SW 1271 (cell line): Measurements from ENCODE around the gene FARS2.

ENCODE experiments used
- DNase-seq, 2 experiments: peaks; one replicate each; lab custom pipeline; 2025; lab: John Stamatoyannopoulos, UW

FARS2 gene

GRCh38 chr6:5762561-5762968 is 501.3 kb downstream of the FARS2 start:
- no peak for DNase-seq

- DNase-seq: no peak
Observed at GRCh38 chr6:5763407-5763806, 502.1 kb downstream of the FARS2 start.

- DNase-seq: no peak
Observed at GRCh38 chr6:5763871-5764270, 502.6 kb downstream of the FARS2 start.

DNA sequence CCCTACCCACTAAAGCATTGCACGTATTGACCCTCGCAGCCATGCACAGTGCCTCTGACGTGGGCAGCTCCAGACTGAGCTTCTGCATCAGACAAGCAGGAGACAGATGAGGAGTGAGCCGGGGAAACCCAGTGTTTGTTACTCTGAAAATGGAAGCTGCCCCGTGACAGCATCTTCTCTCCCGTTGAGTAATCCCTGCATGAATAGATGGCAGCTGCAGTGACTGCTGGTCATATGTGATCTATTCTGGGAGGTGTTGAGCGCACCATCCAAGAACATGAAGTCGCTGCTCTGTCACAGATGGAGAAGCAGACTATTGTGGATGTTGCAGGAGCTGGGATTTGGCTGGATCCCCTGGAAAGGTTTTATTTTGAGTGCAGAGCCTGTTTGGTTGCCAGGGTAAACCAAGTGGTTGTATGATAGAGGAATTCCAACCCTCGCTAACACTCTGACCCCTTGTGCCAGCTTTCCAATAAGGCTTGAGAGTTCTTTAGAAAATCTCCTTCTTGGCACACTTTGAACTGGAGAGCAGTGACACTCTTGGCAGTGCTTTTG is 503.2 kb downstream of the FARS2 start:
- no peak for DNase-seq

- DNase-seq: no peak
Observed at GRCh38 chr6:5765141-5765760, 503.9 kb downstream of the FARS2 start.

DNA sequence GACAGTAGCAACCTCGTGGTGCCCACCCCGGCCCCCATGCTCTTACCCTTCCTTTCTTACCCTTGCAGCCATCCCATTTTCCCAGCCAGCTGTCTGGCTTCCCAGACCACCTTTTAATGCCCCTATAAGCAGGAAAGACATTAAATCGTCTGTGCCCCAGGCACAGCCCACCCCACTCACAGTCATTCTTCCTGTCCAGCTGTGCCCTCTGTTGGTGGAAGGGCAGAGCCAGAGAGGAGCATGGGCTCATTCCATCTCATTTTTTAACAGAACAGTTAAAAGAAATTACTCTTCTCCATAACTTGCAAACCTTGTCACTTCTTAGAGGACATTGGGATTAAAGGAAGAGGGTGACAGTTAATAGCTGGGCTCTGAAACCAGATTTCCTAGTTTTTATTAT is 504.9 kb downstream of the FARS2 start:
- no peak for DNase-seq

DNA sequence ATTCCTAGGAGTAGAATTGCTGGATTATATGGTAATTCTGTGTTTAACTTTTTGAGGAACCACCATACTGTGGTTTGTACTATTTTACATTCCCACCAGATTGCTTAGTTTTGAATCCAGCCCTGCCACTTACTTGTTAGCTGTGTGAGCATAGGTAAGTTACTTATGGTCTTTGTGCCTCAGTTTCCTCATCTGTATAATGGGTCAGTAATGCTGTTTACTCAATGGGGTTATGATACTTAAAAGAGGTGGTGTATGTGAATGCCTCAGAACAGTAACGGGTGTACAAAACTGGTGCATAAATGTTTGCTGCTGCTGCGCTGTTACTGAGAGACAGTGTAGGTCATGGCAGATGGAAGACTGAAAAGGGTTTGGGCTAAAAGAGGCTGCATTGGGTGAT is 506.2 kb downstream of the FARS2 start:
- no peak for DNase-seq

- no peak for DNase-seq
Observed at GRCh38 chr6:5771211-5771610, 509.9 kb downstream of the FARS2 start.

DNA sequence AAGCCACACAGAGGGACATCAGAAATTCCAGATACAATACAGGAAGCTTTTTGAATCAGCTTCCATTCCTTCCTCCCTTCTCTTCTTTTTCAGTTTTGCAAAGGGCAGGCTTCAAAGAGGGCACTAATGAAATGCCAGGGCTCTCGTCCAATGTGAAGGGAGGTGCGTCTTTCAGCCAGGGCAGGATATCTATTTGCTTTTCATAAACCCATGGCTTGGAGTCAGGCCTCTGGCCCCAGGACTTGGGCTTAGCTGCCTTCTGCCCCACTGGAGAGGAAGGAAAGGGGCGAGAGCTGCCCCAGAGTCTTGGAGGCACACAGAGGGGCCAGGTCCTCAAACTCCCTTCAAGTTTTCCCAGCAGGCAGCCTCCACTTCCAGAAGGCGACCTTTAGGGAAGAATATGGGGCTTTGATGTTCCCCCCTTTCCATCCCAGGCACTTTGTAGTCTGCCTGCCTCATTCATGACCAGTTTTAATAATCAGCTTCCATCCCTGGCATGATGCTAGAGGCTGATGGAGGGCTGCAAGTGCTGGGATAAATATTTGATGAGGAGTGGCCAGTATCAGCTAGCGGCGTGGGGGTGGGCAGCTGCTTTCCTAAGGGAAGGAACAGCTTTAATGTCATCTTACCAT is 510.6 kb downstream of the FARS2 start:
- DNase-seq: no peak

GRCh38 chr6:5772408-5773120 is 511.3 kb downstream of the FARS2 start:
- no peak for DNase-seq

DNA sequence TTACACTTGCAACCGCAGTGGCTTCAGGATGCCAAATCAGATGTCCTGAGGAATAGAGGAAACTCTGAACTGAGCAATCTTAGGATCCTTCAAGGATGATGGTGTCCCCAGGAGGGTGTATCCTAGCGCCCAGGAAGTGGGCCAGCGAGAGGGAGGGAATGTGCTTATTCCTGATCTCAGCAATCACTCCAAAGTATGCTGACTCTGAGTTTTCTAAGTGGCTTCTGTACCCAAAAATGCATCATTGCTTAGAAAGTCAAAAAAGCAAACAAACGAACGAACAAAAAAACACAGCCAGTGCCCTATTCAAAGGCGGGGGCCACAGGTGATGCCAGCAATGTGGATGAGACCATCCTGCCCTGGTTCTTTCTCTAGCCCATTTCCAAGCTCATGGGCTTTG is 514.8 kb downstream of the FARS2 start:
- DNase-seq: no peak

- DNase-seq: no peak
Observed at GRCh38 chr6:5776706-5777390, 515.5 kb downstream of the FARS2 start.

- no peak for DNase-seq
Observed at GRCh38 chr6:5778317-5778857, 517.1 kb downstream of the FARS2 start.

DNA sequence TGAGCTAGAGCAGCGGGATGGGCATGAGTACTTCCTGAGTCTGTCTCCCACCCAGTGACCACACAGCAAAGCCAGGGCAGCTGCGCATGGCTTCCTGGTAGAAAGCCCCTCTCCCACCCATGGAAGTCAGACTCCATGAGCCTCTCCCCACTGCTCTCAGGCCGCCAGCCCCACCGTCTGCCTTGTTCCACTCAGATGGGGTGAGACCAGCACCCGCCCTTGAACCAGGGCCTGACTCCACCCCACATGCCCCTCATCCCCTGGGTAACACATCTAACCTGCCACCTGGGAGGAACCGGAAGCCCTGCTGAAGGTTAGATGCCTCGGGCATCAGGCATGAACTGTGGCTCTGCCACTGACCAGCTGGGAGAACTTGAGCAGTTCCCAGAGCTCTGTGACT is 517.6 kb downstream of the FARS2 start:
- no peak for DNase-seq

GRCh38 chr6:5781019-5781418 is 519.7 kb downstream of the FARS2 start:
- DNase-seq: no peak

- no peak for DNase-seq
Observed at GRCh38 chr6:5781966-5782556, 520.7 kb downstream of the FARS2 start.

DNA sequence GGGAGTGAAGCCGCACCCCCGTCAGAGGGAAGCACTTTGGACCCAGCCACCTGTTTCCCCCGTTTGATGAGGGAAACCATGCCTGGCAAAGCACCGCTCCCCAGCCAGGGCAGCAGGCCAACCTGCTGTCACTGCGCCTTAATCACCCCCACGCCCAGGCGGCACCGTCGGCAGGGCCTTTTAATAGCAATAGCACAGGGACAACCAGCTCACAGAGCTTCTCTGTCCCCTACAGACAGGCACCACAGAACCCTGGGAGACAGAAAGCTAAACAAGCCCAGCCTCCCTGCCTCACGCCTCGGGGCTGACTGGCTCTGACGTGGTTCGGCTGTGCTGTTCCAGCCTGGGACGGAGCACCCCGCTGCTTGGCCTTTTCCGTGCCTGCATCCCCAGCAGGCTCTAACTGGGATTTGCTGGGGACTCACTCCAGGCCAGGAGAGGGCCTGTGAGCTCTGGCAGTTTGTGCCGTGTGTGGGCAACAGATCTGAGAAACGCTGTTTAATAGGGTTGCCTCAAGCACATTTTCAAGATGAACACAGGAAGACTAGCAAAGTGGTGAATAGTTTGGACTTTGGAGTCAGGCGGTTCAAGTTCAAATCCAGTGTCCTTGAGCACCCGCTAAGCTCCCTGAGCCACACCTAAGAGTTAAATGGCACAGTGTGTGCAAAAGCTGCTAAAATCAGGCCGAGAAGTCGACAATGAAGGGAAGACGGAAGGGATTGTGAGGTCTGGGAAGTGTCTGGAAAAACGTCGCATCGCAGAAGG is 521.7 kb downstream of the FARS2 start:
- DNase-seq: no peak

DNA sequence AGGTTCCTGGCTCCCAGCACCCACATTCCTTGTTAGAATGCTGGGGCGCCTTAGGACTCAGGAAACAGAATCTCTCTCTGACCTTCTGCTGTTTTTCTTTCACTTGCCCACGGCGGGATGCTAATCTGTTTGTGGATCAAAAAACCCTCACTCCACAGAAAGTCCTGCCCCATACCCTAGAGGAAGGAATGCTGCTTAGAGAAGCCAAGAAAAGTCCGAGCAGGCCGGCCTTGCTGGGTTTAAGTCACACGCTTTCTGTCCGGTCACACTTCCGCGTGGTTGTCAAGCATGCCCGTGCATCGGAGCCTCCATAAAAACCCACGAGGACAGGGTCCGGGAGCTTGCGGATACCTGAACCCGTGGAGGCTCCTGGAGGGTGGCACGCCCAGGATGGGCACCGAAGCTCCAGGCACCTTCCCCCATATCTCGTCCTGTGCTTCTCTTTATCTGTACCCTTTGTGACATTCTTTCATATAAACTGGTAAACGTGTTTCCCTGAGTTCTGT is 522.3 kb downstream of the FARS2 start:
- no peak for DNase-seq

DNA sequence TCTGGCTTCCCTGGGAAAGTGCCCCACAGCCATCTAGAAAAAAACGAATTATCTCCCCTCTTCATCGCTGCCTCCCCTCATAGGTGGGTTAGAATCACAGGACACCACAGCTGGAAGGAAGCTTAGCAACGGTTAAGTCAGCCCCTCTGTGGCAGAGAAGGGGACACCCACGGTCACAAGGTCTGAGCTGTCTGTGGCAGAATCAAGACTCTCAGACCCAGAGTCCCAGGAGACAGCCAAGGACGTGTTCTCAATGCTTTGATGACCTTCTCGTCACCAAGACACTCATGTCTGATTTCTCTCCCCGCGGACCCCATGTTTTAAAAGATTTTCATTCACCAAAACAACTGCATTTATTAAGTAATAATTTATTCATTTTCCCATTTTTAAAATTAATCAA is 523.9 kb downstream of the FARS2 start:
- no peak for DNase-seq

- no peak for DNase-seq
Observed at GRCh38 chr6:5786321-5786968, 525.1 kb downstream of the FARS2 start.
